H1 (cell line): ENCODE data around the gene LRRC74A. TPM values are rescaled to one million over a fixed set of nuclear protein-coding genes. Genes with fewer than 3 reads are reported as not detected.

Source experiments
- CREB1 ChIP-seq: IDR thresholded peaks from 2 replicates; pipeline ENCODE4 v1.6.1; 2012; ENCODE audit warnings: inconsistent platforms
- RBBP5 ChIP-seq: IDR thresholded peaks from 2 replicates; pipeline ENCODE4 v1.7.1; 2012; ENCODE audit warnings: low read depth, mild to moderate bottlenecking, inconsistent platforms, low read length, moderate library complexity, borderline replicate concordance
- RXRA ChIP-seq: IDR thresholded peaks from 2 replicates; pipeline ENCODE4 v1.6.1; 2011; ENCODE audit warnings: low read depth, mild to moderate bottlenecking, low read length, moderate library complexity; ENCODE audit not compliant: insufficient read depth
- SIX5 ChIP-seq: IDR thresholded peaks from 2 replicates; pipeline ENCODE4 v1.6.1; 2011; ENCODE audit warnings: mild to moderate bottlenecking, low read depth, low read length
- SP2 ChIP-seq: IDR thresholded peaks from 2 replicates; pipeline ENCODE4 v1.6.1; 2012; ENCODE audit warnings: mild to moderate bottlenecking, low read length, inconsistent platforms
- TAF7 ChIP-seq: optimal IDR thresholded peaks from 2 replicates; pipeline ENCODE3; 2011; ENCODE audit warnings: low read depth, mild to moderate bottlenecking, inconsistent platforms, low read length, moderate library complexity, borderline replicate concordance
- polyA plus RNA-seq, 7 experiments: library from polyadenylated mRNA; depleted of rRNA in 3 of 7; stranded (reverse) in 5 of 7; unstranded in 2 of 7; fragments of >200 nt in 5 of 7; fragments of 200-250 nt in 2 of 7; gene quantifications; 1 replicate in 5 of 7; 2 replicates in 1 of 7; 4 replicates in 1 of 7; pipeline versions ENCODE4 v1.2.1 to v1.2.3, GENCODE V29; 2011 to 2013; ENCODE audit warnings: missing spikeins in 2 of 7, mixed read lengths in 2 of 7
- total RNA-seq: library from RNA; stranded (reverse); fragmentation: NEBNext Ultra II Directional; extraction: Animal tissue kit (Norgen Biotek cat#: 25700); gene quantifications from 2 replicates; pipeline ENCODE4 v1.2.1, GENCODE V29; 2021
- TF ChIP-seq, protein P1 (sequence below): IDR thresholded peaks from 2 replicates; pipeline ENCODE4 v1.6.1; 2011; ENCODE audit warnings: low read depth, mild to moderate bottlenecking, low read length; ENCODE audit not compliant: insufficient read depth

Gene LRRC74A
- total and polyA plus RNA-seq, 2 of the 8 experiments (the other 6 are each of a cell fraction or from before 2014, with no cell fraction given) = not detected

DNA sequence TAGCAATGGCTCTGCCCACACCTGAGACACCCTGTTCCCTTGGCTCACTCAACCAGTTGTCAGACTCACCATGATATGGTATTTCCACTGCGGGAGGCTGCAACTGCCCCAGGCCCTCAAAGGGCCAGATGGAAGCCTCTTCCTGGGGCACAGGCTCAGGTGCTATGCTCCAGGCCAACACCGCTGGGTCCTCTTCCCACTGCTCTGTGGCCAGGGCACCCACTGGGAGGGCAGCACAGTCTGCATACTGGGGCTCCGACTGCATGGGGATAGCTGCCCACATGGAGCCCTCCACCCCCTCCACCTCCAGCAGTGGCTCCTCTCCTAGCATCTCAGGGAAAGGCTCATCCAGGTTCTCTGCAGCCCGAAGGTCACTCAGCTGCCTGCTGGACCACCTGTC lies 17.2 kb upstream of the LRRC74A start (continued):
- TF ChIP-seq RBBP5 (no peak), RXRA (no peak), SIX5 (no peak), CREB1 (no peak), SP2 (no peak), TAF7 (no peak)
- TF ChIP-seq, protein P1, sequence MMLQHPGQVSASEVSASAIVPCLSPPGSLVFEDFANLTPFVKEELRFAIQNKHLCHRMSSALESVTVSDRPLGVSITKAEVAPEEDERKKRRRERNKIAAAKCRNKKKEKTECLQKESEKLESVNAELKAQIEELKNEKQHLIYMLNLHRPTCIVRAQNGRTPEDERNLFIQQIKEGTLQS = no peak
